AG04449 (cell line): ENCODE data around the gene FBXO47.

ENCODE experiments used
- CTCF ChIA-PET: fragments of 350-600 bp; formaldehyde crosslinking; extraction: SDS; loops from one replicate; lab custom pipeline; 2021; ENCODE audit warnings: antibody characterized with exemption; lab: Yijun Ruan, JAX
- POLR2A ChIA-PET: fragments of 400-600, 350-600 bp; formaldehyde crosslinking; extraction: SDS; loops from one replicate; lab custom pipeline; 2020; ENCODE audit warnings: antibody characterized with exemption, inconsistent platforms; lab: Yijun Ruan, JAX
- DNase-seq: peaks from one replicate; pipeline ENCODE4 v3.0.0-alpha.2; 2010; ENCODE audit warnings: low read depth, low spot score
- H3K4me3 ChIP-seq: 2 replicates; pipeline ENCODE4 v1.5.1; 2011; ENCODE audit warnings: low read depth, mild to moderate bottlenecking, control low read depth, low read length
- CTCF ChIP-seq: IDR thresholded peaks from one replicate; pipeline ENCODE4 v1.5.1; 2011; ENCODE audit warnings: mild to moderate bottlenecking, moderate library complexity, low read length, control low read depth, inconsistent platforms; ENCODE audit not compliant: insufficient read depth; ENCODE audit errors: missing control alignments

The FBXO47 gene

GRCh38 chr17:39012725-39013124, 45.5 kb upstream of the FBXO47 start:
- H3K4me3 ChIP-seq = no peak overlapping the region
- CTCF ChIA-PET = interaction anchor here (0.6 to 0.8 kb wide), 2 partner anchors 30 to 107 kb away, joined by 3 read pairs; no protein-coding TSS in a partner anchor

GRCh38 chr17:39011907-39012468, 44.8 kb upstream of the FBXO47 start:
- no peak for TF ChIP-seq CTCF
- DNase-seq = no peak
- ChIA-PET POLR2A (no interaction called here), CTCF (interaction anchor here (0.6 kb wide), 1 partner anchor 108 kb away, joined by 3 read pairs; no protein-coding TSS in a partner anchor)
- H3K4me3 ChIP-seq = no peak overlapping the region

More at GRCh38 chr17:39012725-39013124, 45.5 kb upstream of the FBXO47 start:
- POLR2A ChIA-PET = no interaction called here
- TF ChIP-seq CTCF = no peak
- DNase-seq = no peak

GRCh38 chr17:39009581-39010001, 42.4 kb upstream of the FBXO47 start:
- ChIA-PET CTCF (interaction anchor here (1.5 kb wide), 1 partner anchor 165 kb away, joined by 3 read pairs; no protein-coding TSS in a partner anchor), POLR2A (no interaction called here)
- DNase-seq = no peak

GRCh38 chr17:39008633-39009032, 41.4 kb upstream of the FBXO47 start:
- no peak for DNase-seq
- CTCF ChIA-PET = interaction anchor here (1.2 to 1.5 kb wide), 2 partner anchors 22 to 166 kb away, joined by 3 read pairs; no protein-coding TSS in a partner anchor
- no peak overlapping the region for H3K4me3 ChIP-seq
- no peak for TF ChIP-seq CTCF
- POLR2A ChIA-PET = no interaction called here

More at GRCh38 chr17:39009581-39010001, 42.4 kb upstream of the FBXO47 start:
- no peak for TF ChIP-seq CTCF
- H3K4me3 ChIP-seq = no peak overlapping the region

- no peak overlapping the region for H3K4me3 ChIP-seq
- ChIA-PET POLR2A (no interaction called here), CTCF (no interaction called here)
- TF ChIP-seq CTCF = no peak
- DNase-seq = no peak
Observed at GRCh38 chr17:39002991-39003715, 36.0 kb upstream of the FBXO47 start.

- DNase-seq = no peak
- TF ChIP-seq CTCF = no peak
- ChIA-PET POLR2A (no interaction called here), CTCF (no interaction called here)
- no peak overlapping the region for H3K4me3 ChIP-seq
Observed at GRCh38 chr17:39001703-39002637, 34.8 kb upstream of the FBXO47 start.
